ENCODE measurements around the gene SGSM1.

Gene SGSM1

GRCh38 chr22:24855794-24856193 lies 49.8 kb downstream of the SGSM1 start:
- no peak overlapping the region for H3K4me3 ChIP-seq (ENCODE audit: low read depth, low read length)
- DNase-seq (ENCODE audit: low read depth, low spot score), result no peak
- in situ Hi-C loops (cut with HindIII; ENCODE audit: low sequenced_read_pairs), result no loop called here
- no peak for TF ChIP-seq CTCF (IDR thresholded peaks at IDR 0.05; ENCODE audit: low read depth, low read length)

- DNase-seq (ENCODE audit: low read depth, low spot score), result no peak
- in situ Hi-C loops (cut with HindIII; ENCODE audit: low sequenced_read_pairs), result no loop called here
- H3K4me3 ChIP-seq (ENCODE audit: low read depth, low read length), result no peak overlapping the region
- TF ChIP-seq CTCF (IDR thresholded peaks at IDR 0.05; ENCODE audit: low read depth, low read length), result no peak
Observed at GRCh38 chr22:24857576-24857975, 51.6 kb downstream of the SGSM1 start.

- TF ChIP-seq CTCF (IDR thresholded peaks at IDR 0.05; ENCODE audit: low read depth, low read length), result no peak
- DNase-seq (ENCODE audit: low read depth, low spot score), result no peak
- in situ Hi-C loops (cut with HindIII; ENCODE audit: low sequenced_read_pairs), result no loop called here
- no peak overlapping the region for H3K4me3 ChIP-seq (ENCODE audit: low read depth, low read length)
Observed at GRCh38 chr22:24859587-24859986, 53.6 kb downstream of the SGSM1 start.

GRCh38 chr22:24865508-24865907 lies 59.5 kb downstream of the SGSM1 start:
- DNase-seq (ENCODE audit: low read depth, low spot score), result no peak
- no peak overlapping the region for H3K4me3 ChIP-seq (ENCODE audit: low read depth, low read length)
- in situ Hi-C loops (cut with HindIII; ENCODE audit: low sequenced_read_pairs), result no loop called here
- TF ChIP-seq CTCF (IDR thresholded peaks at IDR 0.05; ENCODE audit: low read depth, low read length), result no peak

GRCh38 chr22:24867323-24868022 lies 61.5 kb downstream of the SGSM1 start:
- no peak for TF ChIP-seq CTCF (IDR thresholded peaks at IDR 0.05; ENCODE audit: low read depth, low read length)

GRCh38 chr22:24868979-24869378 lies 63.0 kb downstream of the SGSM1 start:
- H3K4me3 ChIP-seq (ENCODE audit: low read depth, low read length), result no peak overlapping the region
- in situ Hi-C loops (cut with HindIII; ENCODE audit: low sequenced_read_pairs), result no loop called here
- no peak for DNase-seq (ENCODE audit: low read depth, low spot score)
- no peak for TF ChIP-seq CTCF (IDR thresholded peaks at IDR 0.05; ENCODE audit: low read depth, low read length)

More at GRCh38 chr22:24867323-24868022, 61.5 kb downstream of the SGSM1 start:
- in situ Hi-C loops (cut with HindIII; ENCODE audit: low sequenced_read_pairs), result no loop called here
- H3K4me3 ChIP-seq (ENCODE audit: low read depth, low read length), result no peak overlapping the region
- DNase-seq (ENCODE audit: low read depth, low spot score), result no peak

All from astrocyte of the spinal cord (primary cell).